ENCODE results near the gene ASTN2.

ASTN2 gene

GRCh38 chr9:116653348-116654058 lies 761.4 kb downstream of the ASTN2 start:
- DNase-seq (ENCODE audit: insufficient read length, low spot score) (no peak), FAIRE-seq (no peak)
- TF ChIP-seq CTCF (IDR thresholded peaks at IDR 0.05; ENCODE audit: insufficient read depth, missing control alignments): no peak

GRCh38 chr9:116647515-116647809 lies 767.4 kb downstream of the ASTN2 start:
- TF ChIP-seq CTCF (IDR thresholded peaks at IDR 0.05; ENCODE audit: insufficient read depth, missing control alignments): no peak
- FAIRE-seq: no peak
- no peak for DNase-seq (ENCODE audit: insufficient read length, low spot score)

- DNase-seq (ENCODE audit: insufficient read length, low spot score) (no peak), FAIRE-seq (no peak)
- peak; percentile 61 for TF ChIP-seq CTCF (IDR thresholded peaks at IDR 0.05; ENCODE audit: insufficient read depth, missing control alignments)
Observed at GRCh38 chr9:116646661-116647514, 768.0 kb downstream of the ASTN2 start.

GRCh38 chr9:116644091-116644688 lies 770.7 kb downstream of the ASTN2 start:
- no peak for DNase-seq (ENCODE audit: insufficient read length, low spot score)
- FAIRE-seq: no peak
- TF ChIP-seq CTCF (IDR thresholded peaks at IDR 0.05; ENCODE audit: insufficient read depth, missing control alignments): no peak

- no peak for TF ChIP-seq CTCF (IDR thresholded peaks at IDR 0.05; ENCODE audit: insufficient read depth, missing control alignments)
- DNase-seq (ENCODE audit: insufficient read length, low spot score) (no peak), FAIRE-seq (no peak)
Observed at GRCh38 chr9:116643691-116644090, 771.2 kb downstream of the ASTN2 start.

GRCh38 chr9:116641292-116642059 lies 773.4 kb downstream of the ASTN2 start:
- FAIRE-seq: no peak
- DNase-seq (ENCODE audit: insufficient read length, low spot score): no peak
- no peak for TF ChIP-seq CTCF (IDR thresholded peaks at IDR 0.05; ENCODE audit: insufficient read depth, missing control alignments)
